PC-3 (cell line): ENCODE results near the gene HOXD11. TPM values are rescaled to one million over a fixed set of nuclear protein-coding genes. Genes with fewer than 3 reads are reported as not detected.

Experiments
- ATAC-seq: fragments of 200-7000 bp; cut with Tn5 transposase; 2 replicates; pipeline ENCODE4 v1.9.1; 2020; ENCODE audit warnings: mild to moderate bottlenecking, moderate library complexity
- BruUV-seq: library from RNA; stranded (reverse); fragments of 400-500 nt; replicated peaks from 2 replicates; lab custom pipeline; 2021; lab: Mats Ljungman, UMichigan
- CTCF ChIA-PET: fragments of 300-600 bp; sonication (Branson Sonifier 250); formaldehyde crosslinking; loops from one replicate; lab custom pipeline; 2022; ENCODE audit warnings: antibody characterized with exemption; lab: Charles Lee
- POLR2A ChIA-PET: fragments of 300-600 bp; sonication (Branson Sonifier 250); formaldehyde crosslinking; loops from one replicate; lab custom pipeline; 2022; ENCODE audit warnings: antibody characterized with exemption; ENCODE audit not compliant: unreplicated experiment; lab: Charles Lee
- DNase-seq: peaks from one replicate; pipeline ENCODE4 v3.0.0-alpha.2; 2015
- H2AFZ ChIP-seq: fragments of 300-600 bp; sonication (generic); 2 replicates; pipeline ENCODE4 v1.6.0; 2016; ENCODE audit warnings: antibody characterized with exemption, low read length
- H3F3A ChIP-seq: fragments of 300-600 bp; sonication (generic); one replicate; pipeline ENCODE4 v1.6.0; 2017; ENCODE audit warnings: antibody characterized with exemption, low read length, control low read depth, mild to moderate bottlenecking; ENCODE audit not compliant: unreplicated experiment
- H3K27ac ChIP-seq: fragments of 300-600 bp; sonication (generic); 2 replicates; pipeline ENCODE4 v1.5.1; 2016; ENCODE audit warnings: mild to moderate bottlenecking, low read length
- H3K27me3 ChIP-seq: fragments of 300-600 bp; sonication (generic); 2 replicates; pipeline ENCODE4 v1.6.1; 2016; ENCODE audit warnings: low read length, mixed read lengths
- H3K36me3 ChIP-seq: fragments of 300-600 bp; sonication (generic); 2 replicates; pipeline ENCODE4 v1.6.1; 2016; ENCODE audit warnings: low read depth, mixed run types, low read length, mixed read lengths
- H3K4me1 ChIP-seq: fragments of 300-600 bp; sonication (generic); 2 replicates; pipeline ENCODE4 v1.5.1; 2016; ENCODE audit warnings: low read length; ENCODE audit not compliant: insufficient read depth
- H3K4me2 ChIP-seq: fragments of 300-600 bp; sonication (generic); 2 replicates; pipeline ENCODE4 v1.6.0; 2016; ENCODE audit warnings: low read length
- H3K4me3 ChIP-seq: fragments of 300-600 bp; sonication (generic); 2 replicates; pipeline ENCODE4 v1.5.1; 2016; ENCODE audit warnings: mild to moderate bottlenecking, low read length, mixed read lengths
- H3K79me2 ChIP-seq: fragments of 300-600 bp; sonication (generic); 2 replicates; pipeline ENCODE4 v1.6.1; 2017; ENCODE audit warnings: low read length, mixed read lengths
- H3K9ac ChIP-seq: fragments of 300-600 bp; sonication (generic); 2 replicates; pipeline ENCODE4 v1.6.0; 2016; ENCODE audit warnings: mild to moderate bottlenecking, low read length
- H3K9me2 ChIP-seq: fragments of 300-600 bp; sonication (generic); replicated peaks from 2 replicates; pipeline ENCODE4 v1.6.1; 2016; ENCODE audit warnings: mixed run types, low read length, mixed read lengths
- H3K9me3 ChIP-seq: fragments of 300-600 bp; sonication (generic); 2 replicates; pipeline ENCODE4 v1.6.1; 2016; ENCODE audit warnings: low read length, mixed read lengths
- H4K20me1 ChIP-seq: fragments of 300-600 bp; sonication (generic); 2 replicates; pipeline ENCODE4 v1.6.1; 2016; ENCODE audit warnings: low read length, mixed read lengths
- CTCF ChIP-seq: fragments of 300-600 bp; sonication (generic); conservative IDR thresholded peaks from 2 replicates; pipeline ENCODE4 v1.5.1; 2017; ENCODE audit warnings: antibody characterized with exemption, low read depth, mild to moderate bottlenecking, low read length
- EZH2 ChIP-seq: fragments of 300-600 bp; sonication (generic); IDR thresholded peaks from one replicate; pipeline ENCODE4 v1.6.1; 2017; ENCODE audit warnings: antibody characterized with exemption, mild to moderate bottlenecking, low read length; ENCODE audit not compliant: unreplicated experiment
- EZH2phosphoT487 ChIP-seq: fragments of 300-600 bp; sonication (generic); IDR thresholded peaks from 2 replicates; pipeline ENCODE4 v1.6.1; 2018; ENCODE audit warnings: mild to moderate bottlenecking, antibody characterized with exemption, low read length, borderline replicate concordance
- intact Hi-C: fragments of 100-400 bp; cut with micrococcal nuclease; formaldehyde crosslinking; loops from 2 replicates; pipeline ENCODE4 v1.9.0; 2023
- total RNA-seq: library from RNA; depleted of rRNA; stranded (reverse); fragments of >200 nt; gene quantifications from 2 replicates; pipeline ENCODE4 v1.2.3, GENCODE V29; 2014

HOXD11 gene
- total RNA-seq, 1 experiment from 2014 or later, result not detected

- no peaks in the 10 kb centered on the region for H3F3A ChIP-seq
- H2AFZ ChIP-seq, result no peak overlapping the region
- H3K9me2 ChIP-seq, result no peaks in the 10 kb centered on the region
- ChIA-PET POLR2A (no interaction called here), CTCF (interaction anchor here (0.5 kb wide), 1 partner anchor 8 kb away, joined by 4 read pairs; no protein-coding TSS in a partner anchor)
- no peaks in the 10 kb centered on the region for H3K27me3 ChIP-seq
- no peak overlapping the region for H3K9ac ChIP-seq
- H4K20me1 ChIP-seq, result no peaks in the 10 kb centered on the region
- H3K79me2 ChIP-seq, result no peaks in the 10 kb centered on the region
- intact Hi-C loops, result no loop called here
- DNase-seq (no peak), ATAC-seq (no peak)
- H3K4me2 ChIP-seq, result no peak overlapping the region
- H3K4me3 ChIP-seq, result no peak overlapping the region
- BruUV-seq, result no TSS peak
- no peaks in the 10 kb centered on the region for H3K4me1 ChIP-seq
- TF ChIP-seq EZH2 (no peak), EZH2phosphoT487 (no peak), CTCF (no peak)
- no peaks in the 10 kb centered on the region for H3K9me3 ChIP-seq
- H3K36me3 ChIP-seq, result no peaks in the 10 kb centered on the region
- no peak overlapping the region for H3K27ac ChIP-seq
Observed at GRCh38 chr2:176146645-176147044, 39.6 kb downstream of the HOXD11 start.

- no peaks in the 10 kb centered on the region for H3F3A ChIP-seq
- no peaks in the 10 kb centered on the region for H3K36me3 ChIP-seq
- H3K9me3 ChIP-seq, result no peaks in the 10 kb centered on the region
- DNase-seq (no peak), ATAC-seq (no peak)
- no peak overlapping the region for H3K9ac ChIP-seq
- H3K4me1 ChIP-seq, result no peaks in the 10 kb centered on the region
- H2AFZ ChIP-seq, result no peak overlapping the region
- H3K79me2 ChIP-seq, result no peaks in the 10 kb centered on the region
- no peak overlapping the region for H3K27ac ChIP-seq
- ChIA-PET CTCF (no interaction called here), POLR2A (no interaction called here)
- no TSS peak for BruUV-seq
- no peaks in the 10 kb centered on the region for H3K27me3 ChIP-seq
- TF ChIP-seq EZH2phosphoT487 (no peak), EZH2 (no peak), CTCF (no peak)
- no peak overlapping the region for H3K4me3 ChIP-seq
- H3K4me2 ChIP-seq, result no peak overlapping the region
- intact Hi-C loops, result no loop called here
- H4K20me1 ChIP-seq, result no peaks in the 10 kb centered on the region
- H3K9me2 ChIP-seq, result no peaks in the 10 kb centered on the region
Observed at GRCh38 chr2:176147210-176147799, 40.2 kb downstream of the HOXD11 start.

- no peaks in the 10 kb centered on the region for H3K4me1 ChIP-seq
- H3K9me3 ChIP-seq, result no peaks in the 10 kb centered on the region
- ChIA-PET POLR2A (no interaction called here), CTCF (no interaction called here)
- DNase-seq (no peak), ATAC-seq (no peak)
- no peaks in the 10 kb centered on the region for H3K79me2 ChIP-seq
- H3F3A ChIP-seq, result no peaks in the 10 kb centered on the region
- no peaks in the 10 kb centered on the region for H4K20me1 ChIP-seq
- no peak overlapping the region for H3K4me2 ChIP-seq
- TF ChIP-seq EZH2 (no peak), CTCF (no peak), EZH2phosphoT487 (no peak)
- H2AFZ ChIP-seq, result no peak overlapping the region
- no peak overlapping the region for H3K27ac ChIP-seq
- H3K9ac ChIP-seq, result no peak overlapping the region
- no peak overlapping the region for H3K4me3 ChIP-seq
- no peaks in the 10 kb centered on the region for H3K36me3 ChIP-seq
- H3K9me2 ChIP-seq, result no peaks in the 10 kb centered on the region
- no peaks in the 10 kb centered on the region for H3K27me3 ChIP-seq
- intact Hi-C loops, result no loop called here
- BruUV-seq, result no TSS peak
Observed at GRCh38 chr2:176147800-176148496, 40.9 kb downstream of the HOXD11 start.
